Activated CD8-positive, alpha-beta memory T cell treated with anti-CD3 and anti-CD28 coated beads, Interleukin-2, amount 50 U/mL, for 4 hours (primary cell): ENCODE results near the gene SMOC1.

Source experiments
- DNase-seq: peaks from one replicate; pipeline ENCODE4 v3.0.0-alpha.2; 2020

SMOC1 gene

GRCh38 chr14:70047598-70048312 lies 168.5 kb downstream of the SMOC1 start:
- DNase-seq, result no peak

DNA sequence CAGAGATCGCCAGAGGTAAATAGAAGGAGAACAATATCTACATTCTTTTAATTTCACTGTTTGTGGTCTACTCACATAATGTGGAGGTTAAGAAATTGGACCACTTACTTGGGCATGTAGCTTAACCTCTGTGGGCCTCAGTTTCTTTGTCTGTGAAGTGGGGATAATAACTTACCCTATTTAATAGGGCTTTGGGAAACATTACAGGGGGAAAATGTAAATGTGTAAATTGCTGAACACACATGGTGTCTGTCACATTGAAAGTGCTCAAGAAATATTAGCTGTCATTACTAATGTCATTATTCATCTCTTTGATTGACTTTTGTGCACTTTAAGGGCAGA lies 169.1 kb downstream of the SMOC1 start:
- DNase-seq, result no peak

DNA sequence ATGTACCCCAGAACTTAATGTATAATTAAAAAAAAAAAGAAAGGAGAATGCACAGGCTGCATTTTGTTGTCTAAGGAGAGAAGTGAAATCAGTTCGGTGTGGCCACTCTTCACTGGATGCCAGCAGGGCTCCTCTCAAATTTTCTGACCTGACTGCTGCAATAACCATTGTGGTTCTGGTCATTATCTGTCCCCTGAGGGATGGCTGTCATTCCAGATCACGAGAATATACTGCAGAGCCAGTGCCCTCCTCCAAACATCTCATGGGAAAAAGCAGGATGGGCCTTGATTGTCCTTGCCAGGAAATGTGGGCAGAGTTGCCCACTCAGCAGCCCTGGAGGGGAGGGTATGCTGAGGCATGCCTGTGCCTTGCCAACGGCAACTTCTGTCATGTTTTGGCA lies 170.4 kb downstream of the SMOC1 start:
- no peak for DNase-seq

GRCh38 chr14:70050136-70050535 lies 170.9 kb downstream of the SMOC1 start:
- no peak for DNase-seq

DNA sequence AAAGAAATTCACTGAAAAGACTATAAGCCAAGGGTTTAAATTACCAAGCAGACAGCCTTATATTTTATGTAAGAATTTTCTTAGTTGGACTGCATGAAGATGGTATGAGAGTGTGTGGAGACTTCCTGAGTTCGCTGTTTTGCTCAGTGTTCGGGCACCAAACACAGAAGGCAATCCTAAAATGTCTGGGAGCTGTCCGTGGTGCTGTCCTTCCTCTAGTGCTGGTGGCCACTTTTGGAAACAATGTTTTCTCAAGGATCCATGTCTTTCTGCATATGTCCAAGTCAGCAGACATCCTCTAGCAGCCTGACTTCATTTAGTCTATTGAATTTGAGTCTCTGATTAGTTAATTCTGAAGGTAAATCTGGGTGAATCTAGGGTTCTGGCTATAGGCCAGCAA lies 173.8 kb downstream of the SMOC1 start:
- no peak for DNase-seq

- no peak for DNase-seq
Observed at GRCh38 chr14:70057519-70058136, 178.4 kb downstream of the SMOC1 start.

- DNase-seq, result no peak
Observed at GRCh38 chr14:70059545-70059944, 180.3 kb downstream of the SMOC1 start.

- DNase-seq, result no peak
Observed at GRCh38 chr14:70061108-70061507, 181.9 kb downstream of the SMOC1 start.

GRCh38 chr14:70064136-70064865 lies 185.1 kb downstream of the SMOC1 start:
- no peak for DNase-seq

GRCh38 chr14:70067810-70068209 lies 188.6 kb downstream of the SMOC1 start:
- no peak for DNase-seq

DNA sequence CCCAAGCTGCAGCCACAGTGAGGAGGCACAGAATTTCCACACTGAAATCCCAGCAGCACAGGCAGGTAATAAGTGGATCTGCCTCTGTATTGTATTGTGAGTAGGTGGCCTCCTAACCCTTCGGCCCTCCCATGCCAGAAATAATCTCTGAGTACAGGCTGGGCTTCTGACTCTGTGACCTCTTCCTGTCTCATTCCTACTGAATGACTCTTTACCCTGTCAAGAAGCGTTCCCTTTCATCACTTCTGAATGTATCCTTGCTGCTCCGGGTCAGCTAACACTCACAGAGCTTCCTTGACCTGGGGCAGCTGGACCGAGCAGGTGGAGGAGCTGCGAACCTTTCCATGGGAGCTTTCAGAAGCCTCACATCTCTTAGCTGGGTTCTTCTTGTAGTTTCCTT lies 190.0 kb downstream of the SMOC1 start:
- DNase-seq, result no peak

- DNase-seq, result no peak
Observed at GRCh38 chr14:70073924-70074566, 194.8 kb downstream of the SMOC1 start.

DNA sequence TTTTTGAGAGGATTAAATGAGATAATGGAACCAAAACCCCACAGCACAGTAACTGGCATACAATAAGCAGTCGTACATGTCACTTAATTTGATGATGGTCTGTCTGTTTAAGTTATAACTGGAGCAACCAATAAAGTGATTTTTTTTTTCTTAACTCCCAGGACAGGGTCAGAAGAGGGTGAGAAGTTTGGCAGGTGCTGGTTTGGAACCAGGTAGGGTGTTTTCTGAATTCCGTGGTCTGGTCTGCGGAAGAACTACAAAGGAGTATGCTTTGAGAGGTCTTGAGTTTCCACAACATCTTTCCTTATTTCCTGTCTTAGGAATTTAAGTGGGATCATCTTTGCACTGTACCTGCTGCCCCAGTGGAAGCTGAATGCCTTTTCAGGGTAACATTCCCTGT lies 197.8 kb downstream of the SMOC1 start:
- DNase-seq, result no peak

DNA sequence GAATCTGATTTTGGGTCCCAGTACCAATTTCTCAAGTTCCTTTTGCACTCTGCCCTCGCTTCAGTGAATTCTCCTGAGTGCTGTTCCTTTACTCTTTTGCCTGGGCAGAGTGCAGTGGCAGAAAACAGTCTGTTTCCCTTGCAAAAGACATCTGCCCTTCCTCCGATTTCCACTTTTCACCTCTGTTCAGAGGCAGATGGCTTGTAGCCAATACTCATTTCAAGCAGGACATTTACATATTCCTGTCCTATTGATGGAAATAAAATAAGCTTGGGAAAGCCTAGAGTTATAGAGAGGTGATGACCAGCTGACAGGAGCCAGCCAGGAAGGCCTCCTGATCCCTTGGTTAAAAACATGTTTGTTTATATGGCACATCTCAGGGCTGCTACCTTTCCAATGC lies 198.5 kb downstream of the SMOC1 start:
- DNase-seq, result no peak

DNA sequence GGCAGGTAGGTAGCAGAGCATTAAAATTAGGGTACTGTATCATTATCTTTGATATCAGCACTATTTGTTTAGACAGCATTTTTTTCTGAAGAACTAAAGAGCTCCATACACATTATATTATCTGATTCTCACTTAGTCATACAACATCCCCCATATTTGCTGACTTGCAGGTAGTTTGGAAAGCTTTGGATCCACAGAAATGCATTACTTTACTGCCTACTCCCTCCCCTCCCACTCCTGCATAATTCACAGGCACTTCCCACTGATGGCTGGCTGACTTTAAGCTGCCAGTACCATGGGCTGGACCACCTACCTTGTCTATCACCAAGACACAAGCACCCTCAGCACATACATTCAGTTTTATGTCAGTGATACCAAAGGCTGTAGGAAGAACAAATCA lies 199.1 kb downstream of the SMOC1 start:
- no peak for DNase-seq

DNA sequence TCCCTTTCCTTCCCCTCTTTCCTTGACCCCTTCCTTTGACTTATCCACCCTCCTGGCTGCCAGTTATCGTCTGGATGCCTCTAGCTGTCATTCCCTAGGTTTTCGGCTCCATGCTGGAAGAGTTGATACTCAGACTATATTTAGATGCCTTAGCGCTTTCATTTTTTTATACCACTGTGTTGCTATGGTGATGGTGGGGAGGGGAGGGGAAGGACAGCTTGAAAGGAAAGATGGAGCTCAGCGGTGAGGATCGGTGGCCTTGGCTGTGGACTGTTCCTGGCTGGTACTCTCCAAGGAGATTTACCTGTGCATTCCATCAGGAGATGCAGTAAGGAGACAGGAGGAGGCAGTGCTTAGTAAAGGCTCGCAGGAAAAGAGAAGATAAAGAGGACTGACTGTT lies 200.9 kb downstream of the SMOC1 start:
- DNase-seq, result no peak
